Upper lobe of left lung (tissue), 4 donors: ENCODE results near the gene CLN6.

Experiments
- POLR2A ChIP-seq, 4 donors: fragments of 450-650 bp; IDR thresholded peaks; one replicate each; pipeline ENCODE4 v1.5.1; 2016 to 2017; ENCODE audit warnings: antibody characterized with exemption in 4 of 4, mild to moderate bottlenecking in 2 of 4
- POLR2AphosphoS5 ChIP-seq, 2 donors: sonication (generic); formaldehyde crosslinking; IDR thresholded peaks; one replicate each; pipeline ENCODE4 v1.5.1; 2017; ENCODE audit warnings: antibody characterized with exemption in 2 of 2
- TF ChIP-seq, protein P1 (sequence below), 6 experiments: fragments of 450-650 bp in 4 of 6; fragments of 200-600 bp in 2 of 6; sonication (generic) in 2 of 6; IDR thresholded peaks; one replicate each; pipeline ENCODE4 v1.5.1; 2016 to 2019; ENCODE audit warnings: antibody characterized with exemption in 6 of 6

DNA sequence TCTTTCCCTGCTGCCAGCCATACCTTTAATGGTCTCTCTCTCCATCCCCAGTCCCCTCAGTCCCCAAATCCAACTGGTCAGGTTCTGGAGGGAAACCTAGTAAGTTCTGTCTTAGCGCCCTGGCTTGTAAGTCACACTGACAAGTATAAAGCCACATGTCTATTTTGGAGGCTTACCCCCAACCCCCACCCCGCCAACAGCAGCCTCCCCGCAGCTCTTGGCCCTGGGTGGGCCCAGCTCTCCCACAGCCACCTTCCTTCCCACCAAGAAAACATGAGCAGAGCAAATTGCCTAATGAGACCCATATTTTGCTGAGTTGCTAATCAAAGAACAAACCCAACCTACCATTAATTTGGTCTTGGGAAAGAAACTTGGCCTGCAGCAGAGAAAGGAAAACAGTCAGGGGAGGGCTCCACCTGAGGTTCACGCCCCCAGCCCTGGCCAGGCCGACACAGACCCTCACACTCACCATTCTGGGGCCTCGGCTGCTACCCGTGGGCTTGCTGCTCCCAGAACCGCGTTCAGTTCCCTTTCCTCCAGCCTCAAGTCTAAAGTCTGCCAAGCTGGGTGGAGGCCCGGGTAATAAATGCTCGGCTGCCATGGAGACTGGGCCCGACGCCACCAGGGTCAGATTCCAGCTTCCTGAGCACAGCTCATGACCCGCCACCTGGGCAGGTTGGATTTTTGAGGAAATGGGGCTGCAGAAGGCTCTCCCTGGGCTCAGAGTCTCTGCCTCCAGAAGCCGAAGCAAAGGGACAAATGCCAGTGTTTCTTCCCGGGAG lies 24.6 kb downstream of the CLN6 start, which contains the start of gene CALML4:
- TF ChIP-seq POLR2A (IDR thresholded peaks at IDR 0.05) (no peak), POLR2AphosphoS5 (IDR thresholded peaks at IDR 0.05) (no peak)
- TF ChIP-seq, protein P1, sequence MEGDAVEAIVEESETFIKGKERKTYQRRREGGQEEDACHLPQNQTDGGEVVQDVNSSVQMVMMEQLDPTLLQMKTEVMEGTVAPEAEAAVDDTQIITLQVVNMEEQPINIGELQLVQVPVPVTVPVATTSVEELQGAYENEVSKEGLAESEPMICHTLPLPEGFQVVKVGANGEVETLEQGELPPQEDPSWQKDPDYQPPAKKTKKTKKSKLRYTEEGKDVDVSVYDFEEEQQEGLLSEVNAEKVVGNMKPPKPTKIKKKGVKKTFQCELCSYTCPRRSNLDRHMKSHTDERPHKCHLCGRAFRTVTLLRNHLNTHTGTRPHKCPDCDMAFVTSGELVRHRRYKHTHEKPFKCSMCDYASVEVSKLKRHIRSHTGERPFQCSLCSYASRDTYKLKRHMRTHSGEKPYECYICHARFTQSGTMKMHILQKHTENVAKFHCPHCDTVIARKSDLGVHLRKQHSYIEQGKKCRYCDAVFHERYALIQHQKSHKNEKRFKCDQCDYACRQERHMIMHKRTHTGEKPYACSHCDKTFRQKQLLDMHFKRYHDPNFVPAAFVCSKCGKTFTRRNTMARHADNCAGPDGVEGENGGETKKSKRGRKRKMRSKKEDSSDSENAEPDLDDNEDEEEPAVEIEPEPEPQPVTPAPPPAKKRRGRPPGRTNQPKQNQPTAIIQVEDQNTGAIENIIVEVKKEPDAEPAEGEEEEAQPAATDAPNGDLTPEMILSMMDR (IDR thresholded peaks at IDR 0.05), result no peak
